GM18951 (cell line): Measurements from ENCODE around the gene PARVA.

Experiments
- POLR2A ChIP-seq: IDR thresholded peaks from 4 replicates; pipeline ENCODE4 v1.6.1; 2011; ENCODE audit warnings: mild to moderate bottlenecking; ENCODE audit not compliant: insufficient read length, insufficient read depth; ENCODE audit errors: extremely low read depth
- in situ Hi-C: fragments of 300-500 bp; cut with MboI; formaldehyde crosslinking; loops from one replicate; pipeline ENCODE4 v1.12.0; 2022; ENCODE audit warnings: low sequenced_read_pairs, mixed read lengths, inconsistent platforms; ENCODE audit not compliant: unreplicated experiment

The PARVA gene

GRCh38 chr11:12456651-12457579, 79.5 kb downstream of the PARVA start:
- in situ Hi-C loops: no loop called here
- no peak for TF ChIP-seq POLR2A

GRCh38 chr11:12458042-12458441, 80.7 kb downstream of the PARVA start:
- in situ Hi-C loops: no loop called here
- no peak for TF ChIP-seq POLR2A

GRCh38 chr11:12459374-12459773, 82.0 kb downstream of the PARVA start:
- no peak for TF ChIP-seq POLR2A
- in situ Hi-C loops: no loop called here

- in situ Hi-C loops: no loop called here
- TF ChIP-seq POLR2A: no peak
These were observed 82.6 kb downstream of the PARVA start for GRCh38 chr11:12459865-12460444.

GRCh38 chr11:12460466-12460865, 83.1 kb downstream of the PARVA start:
- no peak for TF ChIP-seq POLR2A
- in situ Hi-C loops: no loop called here

GRCh38 chr11:12461516-12461915, 84.1 kb downstream of the PARVA start:
- TF ChIP-seq POLR2A: no peak
- in situ Hi-C loops: no loop called here

GRCh38 chr11:12464303-12464702, 86.9 kb downstream of the PARVA start:
- in situ Hi-C loops: no loop called here

GRCh38 chr11:12465332-12465731, 88.0 kb downstream of the PARVA start:
- in situ Hi-C loops: no loop called here
- no peak for TF ChIP-seq POLR2A

More at GRCh38 chr11:12464303-12464702, 86.9 kb downstream of the PARVA start:
- TF ChIP-seq POLR2A: no peak

- TF ChIP-seq POLR2A: no peak
- in situ Hi-C loops: no loop called here
These were observed 90.2 kb downstream of the PARVA start for GRCh38 chr11:12467610-12468009.

GRCh38 chr11:12469451-12469850, 92.1 kb downstream of the PARVA start:
- TF ChIP-seq POLR2A: no peak
- in situ Hi-C loops: no loop called here

- in situ Hi-C loops: no loop called here
- TF ChIP-seq POLR2A: no peak
These were observed 92.9 kb downstream of the PARVA start for GRCh38 chr11:12470236-12470635.

GRCh38 chr11:12472401-12473005, 95.1 kb downstream of the PARVA start:
- TF ChIP-seq POLR2A: no peak
- in situ Hi-C loops: no loop called here

GRCh38 chr11:12473381-12473780, 96.0 kb downstream of the PARVA start:
- in situ Hi-C loops: no loop called here
- no peak for TF ChIP-seq POLR2A
